ENCODE measurements around the gene FNIP2.

GRCh38 chr4:158912806-158913205 is 144.0 kb downstream of the FNIP2 start:
- no peak for TF ChIP-seq CTCF (IDR thresholded peaks at IDR 0.05; ENCODE audit: borderline replicate concordance, extremely low read depth, low read length, poor library complexity, severe bottlenecking)
- no peak for TF ChIP-seq EZH2 (IDR thresholded peaks at IDR 0.05; ENCODE audit: borderline replicate concordance, low read depth, low read length, severe bottlenecking)
